ENCODE data around the gene TMEM163. TPM values are rescaled to one million over a fixed set of nuclear protein-coding genes. Genes with fewer than 3 reads are reported as not detected.

The TMEM163 gene
- polyA plus RNA-seq, 3 donors = 0.01 TPM; not detected in 2

GRCh38 chr2:134765987-134766386 is 47.2 kb upstream of the TMEM163 start:
- TF ChIP-seq CTCF (IDR thresholded peaks at IDR 0.05) = no peak
- Histone ChIP-seq H3K79me2 (ENCODE audit: insufficient read depth, low read length) (no peaks in the 10 kb centered on the region), H3K27ac (ENCODE audit: low read depth in 1 of 2, low read length in 2 of 2) (no peak overlapping the region), H3K4me3 (replicated peaks in 1 of 3; ENCODE audit: low read depth in 2 of 3, low read length in 3 of 3) (no peak overlapping the region), H2AFZ (ENCODE audit: insufficient read depth, low read depth, low read length, poor library complexity, severe bottlenecking) (no peak overlapping the region), H3K36me3 (replicated peaks in 1 of 2; ENCODE audit: control insufficient read depth in 1 of 2, insufficient read depth in 2 of 2, low read length in 2 of 2) (no peaks in the 10 kb centered on the region), H3K4me1 (ENCODE audit: control insufficient read depth in 1 of 2, insufficient read depth in 2 of 2, low read length in 2 of 2) (no peaks in the 10 kb centered on the region), H3K27me3 (ENCODE audit: control insufficient read depth in 2 of 2, insufficient read depth in 2 of 2, low read length in 2 of 2) (peaks cover 0 to 2% of the 10 kb centered on the region in 2 donors), H4K20me1 (ENCODE audit: insufficient read depth, low read length) (no peaks in the 10 kb centered on the region), H3K9me3 (replicated peaks in 1 of 2; ENCODE audit: control insufficient read depth in 1 of 2, insufficient read depth in 1 of 2, low read length in 2 of 2) (no peaks in the 10 kb centered on the region), H3K4me2 (replicated peaks; ENCODE audit: extremely low read depth, low read length, poor library complexity, severe bottlenecking) (no peak overlapping the region), H3K9ac (ENCODE audit: insufficient read depth, low read length, poor library complexity, severe bottlenecking) (no peak overlapping the region)
- Mint-ChIP-seq H3K36me3 (no peaks in the 10 kb centered on the region), H3K4me3 (no peak overlapping the region), H3K4me1 (no peaks in the 10 kb centered on the region), H3K9me3 (peaks cover 0 to 5% (median 2%) of the 10 kb centered on the region in 7 donors), H3K27me3 (ENCODE audit: low read depth in 3 of 3) (peaks cover 4 to 7% (median 5%) of the 10 kb centered on the region in 3 donors), H3K27ac (peak overlapping the region in 1 of 7 donors; percentile 4)
- intact Hi-C loops (cut with micrococcal nuclease) = no loop called here
- no peak for DNase-seq

GRCh38 chr2:134764164-134764563 is 45.4 kb upstream of the TMEM163 start:
- Mint-ChIP-seq H3K4me1 (peaks cover under 1% of the 10 kb centered on the region), H3K9me3 (peaks cover 0 to 5% (median 0%) of the 10 kb centered on the region in 7 donors), H3K4me3 (no peak overlapping the region), H3K36me3 (no peaks in the 10 kb centered on the region), H3K27me3 (ENCODE audit: low read depth in 3 of 3) (peaks cover 4 to 11% (median 5%) of the 10 kb centered on the region in 3 donors), H3K27ac (no peak overlapping the region)
- H3K4me3 ChIP-seq (replicated peaks in 1 of 3; ENCODE audit: low read depth in 2 of 3, low read length in 3 of 3) = no peak overlapping the region
- no peak for TF ChIP-seq CTCF (IDR thresholded peaks at IDR 0.05)
- no peak overlapping the region for H2AFZ ChIP-seq (ENCODE audit: insufficient read depth, low read depth, low read length, poor library complexity, severe bottlenecking)
- intact Hi-C loops (cut with micrococcal nuclease) = no loop called here
- peaks cover under 1% of the 10 kb centered on the region in 2 donors for H3K4me1 ChIP-seq (ENCODE audit: control insufficient read depth in 1 of 2, insufficient read depth in 2 of 2, low read length in 2 of 2)
- H3K79me2 ChIP-seq (ENCODE audit: insufficient read depth, low read length) = no peaks in the 10 kb centered on the region
- H4K20me1 ChIP-seq (ENCODE audit: insufficient read depth, low read length) = no peaks in the 10 kb centered on the region
- peak in 1 of 3 donors; percentile 14 for DNase-seq
- H3K36me3 ChIP-seq (replicated peaks in 1 of 2; ENCODE audit: control insufficient read depth in 1 of 2, insufficient read depth in 2 of 2, low read length in 2 of 2) = no peaks in the 10 kb centered on the region
- H3K27me3 ChIP-seq (ENCODE audit: control insufficient read depth in 2 of 2, insufficient read depth in 2 of 2, low read length in 2 of 2) = peaks cover 0 to 2% of the 10 kb centered on the region in 2 donors
- H3K27ac ChIP-seq (ENCODE audit: low read depth in 1 of 2, low read length in 2 of 2) = no peak overlapping the region
- WGBS (ENCODE audit: insufficient coverage) = no CpG with 5 or more reads among the region's 1 CpG
- no peaks in the 10 kb centered on the region for H3K9me3 ChIP-seq (replicated peaks in 1 of 2; ENCODE audit: control insufficient read depth in 1 of 2, insufficient read depth in 1 of 2, low read length in 2 of 2)
- H3K9ac ChIP-seq (ENCODE audit: insufficient read depth, low read length, poor library complexity, severe bottlenecking) = no peak overlapping the region
- H3K4me2 ChIP-seq (replicated peaks; ENCODE audit: extremely low read depth, low read length, poor library complexity, severe bottlenecking) = no peak overlapping the region
